ENCODE measurements around the gene ZNF518B. TPM values are rescaled to one million over a fixed set of nuclear protein-coding genes. Genes with fewer than 3 reads are reported as not detected.

Gene ZNF518B
- total RNA-seq (2014; rRNA removed; shearing (Covaris generic)) = 39.2 and 39.4 TPM in 2 replicates

- Histone ChIP-seq H3K27me3 (ENCODE audit: control insufficient read depth, insufficient read depth, low read length) (peaks cover 62% of the 10 kb centered on the region), H3K4me3 (ENCODE audit: insufficient read depth, low read depth, low read length) (peak within 1 kb of the TSS; percentile 60), H3K36me3 (replicated peaks; ENCODE audit: control insufficient read depth, insufficient read depth, low read length) (peaks cover 7% of the 10 kb centered on the region)
- DNase-seq = peak; percentile 96
Measured at GRCh38 chr4:10457255-10457801, at the start of gene ZNF518B. ZNF518B (minus strand) TSS chr4:10457426; CDS start chr4:10446328, 11,098 bp downstream.

- Histone ChIP-seq H3K4me3 (ENCODE audit: insufficient read depth, low read depth, low read length) (no peak overlapping the region), H3K27me3 (ENCODE audit: control insufficient read depth, insufficient read depth, low read length) (no peaks in the 10 kb centered on the region), H3K36me3 (replicated peaks; ENCODE audit: control insufficient read depth, insufficient read depth, low read length) (no peaks in the 10 kb centered on the region)
- DNase-seq = no peak
Measured at GRCh38 chr4:10506077-10506476, 48.9 kb upstream of the ZNF518B start.

- no peaks in the 10 kb centered on the region for H3K36me3 ChIP-seq (replicated peaks; ENCODE audit: control insufficient read depth, insufficient read depth, low read length)
- no peak overlapping the region for H3K4me3 ChIP-seq (ENCODE audit: insufficient read depth, low read depth, low read length)
- no peaks in the 10 kb centered on the region; the same call in 1 of the 2 replicates for H3K27me3 ChIP-seq (ENCODE audit: control insufficient read depth, insufficient read depth, low read length)
- DNase-seq = no peak
Measured at GRCh38 chr4:10504570-10505179, 47.4 kb upstream of the ZNF518B start.

- Histone ChIP-seq H3K27me3 (ENCODE audit: control insufficient read depth, insufficient read depth, low read length) (no peaks in the 10 kb centered on the region; the same call in 1 of the 2 replicates), H3K36me3 (replicated peaks; ENCODE audit: control insufficient read depth, insufficient read depth, low read length) (no peaks in the 10 kb centered on the region), H3K4me3 (ENCODE audit: insufficient read depth, low read depth, low read length) (no peak overlapping the region)
- DNase-seq = no peak
Measured at GRCh38 chr4:10502717-10503116, 45.5 kb upstream of the ZNF518B start.

GRCh38 chr4:10500776-10501175 is 43.5 kb upstream of the ZNF518B start:
- Histone ChIP-seq H3K36me3 (replicated peaks; ENCODE audit: control insufficient read depth, insufficient read depth, low read length) (no peaks in the 10 kb centered on the region), H3K4me3 (ENCODE audit: insufficient read depth, low read depth, low read length) (no peak overlapping the region), H3K27me3 (ENCODE audit: control insufficient read depth, insufficient read depth, low read length) (no peaks in the 10 kb centered on the region; the same call in 1 of the 2 replicates)
- DNase-seq = peak; percentile 24

GRCh38 chr4:10496200-10496599 is 39.0 kb upstream of the ZNF518B start:
- H3K27me3 ChIP-seq (ENCODE audit: control insufficient read depth, insufficient read depth, low read length) = peaks cover 10% of the 10 kb centered on the region
- peak; percentile 70 for DNase-seq
- no peak overlapping the region for H3K4me3 ChIP-seq (ENCODE audit: insufficient read depth, low read depth, low read length)
- H3K36me3 ChIP-seq (replicated peaks; ENCODE audit: control insufficient read depth, insufficient read depth, low read length) = no peaks in the 10 kb centered on the region

GRCh38 chr4:10495651-10496050 is 38.4 kb upstream of the ZNF518B start:
- DNase-seq = no peak
- Histone ChIP-seq H3K36me3 (replicated peaks; ENCODE audit: control insufficient read depth, insufficient read depth, low read length) (no peaks in the 10 kb centered on the region), H3K27me3 (ENCODE audit: control insufficient read depth, insufficient read depth, low read length) (peaks cover 10% of the 10 kb centered on the region), H3K4me3 (ENCODE audit: insufficient read depth, low read depth, low read length) (no peak overlapping the region)

- DNase-seq = no peak
- Histone ChIP-seq H3K4me3 (ENCODE audit: insufficient read depth, low read depth, low read length) (no peak overlapping the region), H3K27me3 (ENCODE audit: control insufficient read depth, insufficient read depth, low read length) (peaks cover 10% of the 10 kb centered on the region), H3K36me3 (replicated peaks; ENCODE audit: control insufficient read depth, insufficient read depth, low read length) (no peaks in the 10 kb centered on the region)
Measured at GRCh38 chr4:10492464-10492863, 35.2 kb upstream of the ZNF518B start.

- H3K36me3 ChIP-seq (replicated peaks; ENCODE audit: control insufficient read depth, insufficient read depth, low read length) = no peaks in the 10 kb centered on the region
- no peak overlapping the region for H3K4me3 ChIP-seq (ENCODE audit: insufficient read depth, low read depth, low read length)
- peaks cover 10% of the 10 kb centered on the region for H3K27me3 ChIP-seq (ENCODE audit: control insufficient read depth, insufficient read depth, low read length)
- DNase-seq = no peak
Measured at GRCh38 chr4:10491401-10491800, 34.2 kb upstream of the ZNF518B start.

GRCh38 chr4:10490996-10491395 is 33.8 kb upstream of the ZNF518B start:
- no peak for DNase-seq
- Histone ChIP-seq H3K36me3 (replicated peaks; ENCODE audit: control insufficient read depth, insufficient read depth, low read length) (no peaks in the 10 kb centered on the region), H3K27me3 (ENCODE audit: control insufficient read depth, insufficient read depth, low read length) (peaks cover 10% of the 10 kb centered on the region), H3K4me3 (ENCODE audit: insufficient read depth, low read depth, low read length) (no peak overlapping the region)

- Histone ChIP-seq H3K36me3 (replicated peaks; ENCODE audit: control insufficient read depth, insufficient read depth, low read length) (no peaks in the 10 kb centered on the region), H3K27me3 (ENCODE audit: control insufficient read depth, insufficient read depth, low read length) (no peaks in the 10 kb centered on the region), H3K4me3 (ENCODE audit: insufficient read depth, low read depth, low read length) (no peak overlapping the region)
- DNase-seq = no peak
Measured at GRCh38 chr4:10482913-10483312, 25.7 kb upstream of the ZNF518B start.

- no peak for DNase-seq
- H3K27me3 ChIP-seq (ENCODE audit: control insufficient read depth, insufficient read depth, low read length) = no peaks in the 10 kb centered on the region
- H3K36me3 ChIP-seq (replicated peaks; ENCODE audit: control insufficient read depth, insufficient read depth, low read length) = no peaks in the 10 kb centered on the region
- H3K4me3 ChIP-seq (ENCODE audit: insufficient read depth, low read depth, low read length) = no peak overlapping the region
Measured at GRCh38 chr4:10480616-10481015, 23.4 kb upstream of the ZNF518B start.

GRCh38 chr4:10478621-10479020 is 21.4 kb upstream of the ZNF518B start:
- Histone ChIP-seq H3K4me3 (ENCODE audit: insufficient read depth, low read depth, low read length) (no peak overlapping the region), H3K27me3 (ENCODE audit: control insufficient read depth, insufficient read depth, low read length) (no peaks in the 10 kb centered on the region), H3K36me3 (replicated peaks; ENCODE audit: control insufficient read depth, insufficient read depth, low read length) (no peaks in the 10 kb centered on the region)
- no peak for DNase-seq

GRCh38 chr4:10470505-10470904 is 13.3 kb upstream of the ZNF518B start:
- no peak overlapping the region for H3K4me3 ChIP-seq (ENCODE audit: insufficient read depth, low read depth, low read length)
- no peaks in the 10 kb centered on the region for H3K27me3 ChIP-seq (ENCODE audit: control insufficient read depth, insufficient read depth, low read length)
- no peaks in the 10 kb centered on the region for H3K36me3 ChIP-seq (replicated peaks; ENCODE audit: control insufficient read depth, insufficient read depth, low read length)
- DNase-seq = no peak

GRCh38 chr4:10466161-10466560 is 8.9 kb upstream of the ZNF518B start:
- Histone ChIP-seq H3K27me3 (ENCODE audit: control insufficient read depth, insufficient read depth, low read length) (peaks cover 23% of the 10 kb centered on the region), H3K36me3 (replicated peaks; ENCODE audit: control insufficient read depth, insufficient read depth, low read length) (no peaks in the 10 kb centered on the region), H3K4me3 (ENCODE audit: insufficient read depth, low read depth, low read length) (no peak overlapping the region)
- no peak for DNase-seq

Data from H7 (cell line).